PFSK-1 (cell line): ENCODE results near the gene PDZD2.

Experiments used
- FOXP2 ChIP-seq: optimal IDR thresholded peaks from 2 replicates; pipeline ENCODE3; 2011; ENCODE audit warnings: borderline replicate concordance, control low read depth, inconsistent platforms; ENCODE audit not compliant: insufficient read depth; ENCODE audit errors: extremely low read length, extremely low read depth
- POLR2AphosphoS5 ChIP-seq: IDR thresholded peaks from 2 replicates; pipeline ENCODE4 v1.6.1; 2012; ENCODE audit warnings: low read depth, mild to moderate bottlenecking, control low read depth, low read length, moderate library complexity
- SIN3A ChIP-seq: IDR thresholded peaks from 2 replicates; pipeline ENCODE4 v1.6.1; 2012; ENCODE audit warnings: mild to moderate bottlenecking, low read length, moderate library complexity, borderline replicate concordance; ENCODE audit not compliant: insufficient read depth
- TAF1 ChIP-seq: IDR thresholded peaks from 2 replicates; pipeline ENCODE4 v1.6.1; 2012; ENCODE audit warnings: low read length, control low read depth, borderline replicate concordance; ENCODE audit not compliant: insufficient read depth
- TF ChIP-seq, protein P1 (sequence below), 2 experiments: IDR thresholded peaks; 2 replicates each; pipeline versions ENCODE4 v1.6.1 to v1.8.0; 2011 to 2012; ENCODE audit warnings: low read depth in 2 of 2, low read length in 2 of 2, control low read depth in 1 of 2, inconsistent platforms in 1 of 2, mild to moderate bottlenecking in 1 of 2, moderate library complexity in 1 of 2; ENCODE audit not compliant: insufficient read depth in 1 of 2

PDZD2 gene

GRCh38 chr5:32098291-32098690 is 459.4 kb downstream of the PDZD2 start:
- TF ChIP-seq FOXP2, result no peak
- TF ChIP-seq, protein P1, sequence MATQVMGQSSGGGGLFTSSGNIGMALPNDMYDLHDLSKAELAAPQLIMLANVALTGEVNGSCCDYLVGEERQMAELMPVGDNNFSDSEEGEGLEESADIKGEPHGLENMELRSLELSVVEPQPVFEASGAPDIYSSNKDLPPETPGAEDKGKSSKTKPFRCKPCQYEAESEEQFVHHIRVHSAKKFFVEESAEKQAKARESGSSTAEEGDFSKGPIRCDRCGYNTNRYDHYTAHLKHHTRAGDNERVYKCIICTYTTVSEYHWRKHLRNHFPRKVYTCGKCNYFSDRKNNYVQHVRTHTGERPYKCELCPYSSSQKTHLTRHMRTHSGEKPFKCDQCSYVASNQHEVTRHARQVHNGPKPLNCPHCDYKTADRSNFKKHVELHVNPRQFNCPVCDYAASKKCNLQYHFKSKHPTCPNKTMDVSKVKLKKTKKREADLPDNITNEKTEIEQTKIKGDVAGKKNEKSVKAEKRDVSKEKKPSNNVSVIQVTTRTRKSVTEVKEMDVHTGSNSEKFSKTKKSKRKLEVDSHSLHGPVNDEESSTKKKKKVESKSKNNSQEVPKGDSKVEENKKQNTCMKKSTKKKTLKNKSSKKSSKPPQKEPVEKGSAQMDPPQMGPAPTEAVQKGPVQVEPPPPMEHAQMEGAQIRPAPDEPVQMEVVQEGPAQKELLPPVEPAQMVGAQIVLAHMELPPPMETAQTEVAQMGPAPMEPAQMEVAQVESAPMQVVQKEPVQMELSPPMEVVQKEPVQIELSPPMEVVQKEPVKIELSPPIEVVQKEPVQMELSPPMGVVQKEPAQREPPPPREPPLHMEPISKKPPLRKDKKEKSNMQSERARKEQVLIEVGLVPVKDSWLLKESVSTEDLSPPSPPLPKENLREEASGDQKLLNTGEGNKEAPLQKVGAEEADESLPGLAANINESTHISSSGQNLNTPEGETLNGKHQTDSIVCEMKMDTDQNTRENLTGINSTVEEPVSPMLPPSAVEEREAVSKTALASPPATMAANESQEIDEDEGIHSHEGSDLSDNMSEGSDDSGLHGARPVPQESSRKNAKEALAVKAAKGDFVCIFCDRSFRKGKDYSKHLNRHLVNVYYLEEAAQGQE (IDR thresholded peaks at IDR 0.05; ENCODE audit: insufficient read depth in 1 of 2, low read depth in 2 of 2, low read length in 2 of 2), result no peak
- no peak for TF ChIP-seq POLR2AphosphoS5
- no peak for TF ChIP-seq TAF1
- TF ChIP-seq SIN3A, result no peak

GRCh38 chr5:32098890-32099310 is 460.0 kb downstream of the PDZD2 start:
- TF ChIP-seq, protein P1 (IDR thresholded peaks at IDR 0.05; ENCODE audit: insufficient read depth in 1 of 2, low read depth in 2 of 2, low read length in 2 of 2), result no peak
- TF ChIP-seq POLR2AphosphoS5, result 0 out of 2 replicates have a peak, but pooled peaks have one; percentile 29

- TF ChIP-seq TAF1 (no peak), FOXP2 (no peak), POLR2AphosphoS5 (no peak), SIN3A (no peak)
- TF ChIP-seq, protein P1 (IDR thresholded peaks at IDR 0.05; ENCODE audit: insufficient read depth in 1 of 2, low read depth in 2 of 2, low read length in 2 of 2), result no peak
These were observed 460.6 kb downstream of the PDZD2 start for GRCh38 chr5:32099486-32100035.

- TF ChIP-seq TAF1 (no peak), SIN3A (no peak), FOXP2 (no peak), POLR2AphosphoS5 (no peak; the same call in 1 of the 2 replicates)
- TF ChIP-seq, protein P1 (IDR thresholded peaks at IDR 0.05; ENCODE audit: insufficient read depth in 1 of 2, low read depth in 2 of 2, low read length in 2 of 2), result no peak
These were observed 461.3 kb downstream of the PDZD2 start for GRCh38 chr5:32100230-32100629.

- TF ChIP-seq POLR2AphosphoS5 (no peak), FOXP2 (no peak), SIN3A (no peak), TAF1 (no peak)
- TF ChIP-seq, protein P1 (IDR thresholded peaks at IDR 0.05; ENCODE audit: insufficient read depth in 1 of 2, low read depth in 2 of 2, low read length in 2 of 2), result no peak
These were observed 461.9 kb downstream of the PDZD2 start for GRCh38 chr5:32100691-32101302.
